Stimulated activated CD4-positive, alpha-beta T cell treated with anti-CD3 and anti-CD28 coated beads, Interleukin-15, amount 100 ng/mL, for 1 hour (primary cell): ENCODE results near the gene DNM2.
"Not testable (repeated sequence)": the region's sequence is repeated elsewhere in the genome, so short reads cannot be mapped to it uniquely, and the experiment has no call there.

ENCODE experiments used
- DNase-seq, 2 donors: peaks; one replicate each; pipeline ENCODE4 v3.0.0-alpha.2; 2020; ENCODE audit warnings: low read depth in 1 of 2, low spot score in 1 of 2

The DNM2 gene

GRCh38 chr19:10724573-10725071 lies 6.7 kb downstream of the DNM2 start:
- DNase-seq = no peak

GRCh38 chr19:10725415-10725814 lies 7.5 kb downstream of the DNM2 start:
- DNase-seq = no peak

- no peak for DNase-seq
These were observed 8.4 kb downstream of the DNM2 start for GRCh38 chr19:10726268-10726667.

GRCh38 chr19:10727685-10728201 lies 9.9 kb downstream of the DNM2 start:
- DNase-seq = no peak

GRCh38 chr19:10729411-10729810 lies 11.5 kb downstream of the DNM2 start:
- DNase-seq = no peak

- DNase-seq = no peak
These were observed 13.1 kb downstream of the DNM2 start for GRCh38 chr19:10730932-10731331.

- no peak for DNase-seq
These were observed 17.9 kb downstream of the DNM2 start for GRCh38 chr19:10735741-10736140.

- no peak for DNase-seq
These were observed 18.3 kb downstream of the DNM2 start for GRCh38 chr19:10736189-10736588.

GRCh38 chr19:10736916-10737551 lies 19.2 kb downstream of the DNM2 start:
- no peak for DNase-seq

GRCh38 chr19:10737722-10738121 lies 19.8 kb downstream of the DNM2 start:
- no peak for DNase-seq

- no peak for DNase-seq
These were observed 22.9 kb downstream of the DNM2 start for GRCh38 chr19:10740798-10741197.

- no peak for DNase-seq
These were observed 24.6 kb downstream of the DNM2 start for GRCh38 chr19:10742476-10742875.

- no peak for DNase-seq
These were observed 26.4 kb downstream of the DNM2 start for GRCh38 chr19:10744253-10744798.

- no peak for DNase-seq
These were observed 27.0 kb downstream of the DNM2 start for GRCh38 chr19:10744801-10745293.

- DNase-seq = not testable (repeated sequence)
These were observed 28.6 kb downstream of the DNM2 start for GRCh38 chr19:10746437-10746836.

GRCh38 chr19:10747271-10747670 lies 29.4 kb downstream of the DNM2 start:
- no peak for DNase-seq

- no peak for DNase-seq
These were observed 29.8 kb downstream of the DNM2 start for GRCh38 chr19:10747674-10748073.

- DNase-seq = no peak
These were observed 30.5 kb downstream of the DNM2 start for GRCh38 chr19:10748195-10748926.

- DNase-seq = no peak
These were observed 31.1 kb downstream of the DNM2 start for GRCh38 chr19:10748927-10749434.

- no peak for DNase-seq
These were observed 31.8 kb downstream of the DNM2 start for GRCh38 chr19:10749435-10750384.
